ENCODE measurements around the gene CMTM2.

The CMTM2 gene

DNA sequence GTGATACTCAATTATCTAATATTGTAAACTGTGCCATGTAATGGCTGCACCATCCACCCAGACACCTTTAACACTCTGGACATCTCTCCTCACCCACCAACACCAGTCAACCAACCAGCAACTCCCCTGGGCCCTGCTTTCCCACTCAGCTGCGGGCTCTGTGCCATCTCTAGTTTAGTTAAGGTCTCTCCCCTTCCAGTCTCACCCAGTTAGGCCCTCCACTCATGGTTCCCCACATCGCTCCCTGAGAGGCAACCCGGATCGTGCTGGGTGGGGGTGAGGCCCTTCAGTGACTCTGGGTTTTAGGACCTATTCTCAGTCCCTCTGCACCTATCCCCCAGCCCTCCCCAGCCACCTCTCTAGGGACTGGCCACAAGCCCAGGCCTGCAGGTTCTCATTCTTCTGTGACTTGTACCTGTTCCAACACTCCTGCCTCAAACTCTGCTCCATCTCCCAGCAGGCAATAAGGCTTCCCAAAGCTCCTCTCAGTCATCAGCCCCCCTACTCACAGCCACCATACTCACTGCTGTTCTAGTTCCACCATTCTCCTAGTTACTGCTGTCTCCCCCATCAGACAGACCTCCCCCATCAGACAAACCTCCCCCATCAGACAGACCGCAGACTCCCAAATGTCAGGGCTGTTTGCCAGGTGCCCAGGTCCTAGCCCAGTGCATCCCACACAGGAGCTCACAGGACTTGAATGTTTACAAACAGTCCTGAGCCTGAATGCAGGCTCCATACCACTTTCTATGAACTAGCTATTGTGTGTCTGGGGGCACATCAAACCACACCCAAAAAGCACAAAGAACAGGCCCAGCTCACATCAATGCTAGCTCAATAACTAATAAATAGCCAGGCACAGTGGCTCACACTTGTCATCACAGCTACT, 31.9 kb upstream of the CMTM2 start:
- TF ChIP-seq, protein P1, sequence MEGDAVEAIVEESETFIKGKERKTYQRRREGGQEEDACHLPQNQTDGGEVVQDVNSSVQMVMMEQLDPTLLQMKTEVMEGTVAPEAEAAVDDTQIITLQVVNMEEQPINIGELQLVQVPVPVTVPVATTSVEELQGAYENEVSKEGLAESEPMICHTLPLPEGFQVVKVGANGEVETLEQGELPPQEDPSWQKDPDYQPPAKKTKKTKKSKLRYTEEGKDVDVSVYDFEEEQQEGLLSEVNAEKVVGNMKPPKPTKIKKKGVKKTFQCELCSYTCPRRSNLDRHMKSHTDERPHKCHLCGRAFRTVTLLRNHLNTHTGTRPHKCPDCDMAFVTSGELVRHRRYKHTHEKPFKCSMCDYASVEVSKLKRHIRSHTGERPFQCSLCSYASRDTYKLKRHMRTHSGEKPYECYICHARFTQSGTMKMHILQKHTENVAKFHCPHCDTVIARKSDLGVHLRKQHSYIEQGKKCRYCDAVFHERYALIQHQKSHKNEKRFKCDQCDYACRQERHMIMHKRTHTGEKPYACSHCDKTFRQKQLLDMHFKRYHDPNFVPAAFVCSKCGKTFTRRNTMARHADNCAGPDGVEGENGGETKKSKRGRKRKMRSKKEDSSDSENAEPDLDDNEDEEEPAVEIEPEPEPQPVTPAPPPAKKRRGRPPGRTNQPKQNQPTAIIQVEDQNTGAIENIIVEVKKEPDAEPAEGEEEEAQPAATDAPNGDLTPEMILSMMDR (IDR thresholded peaks at IDR 0.05; ENCODE audit: low read depth, low read length): no peak
- TF ChIP-seq, protein P2, sequence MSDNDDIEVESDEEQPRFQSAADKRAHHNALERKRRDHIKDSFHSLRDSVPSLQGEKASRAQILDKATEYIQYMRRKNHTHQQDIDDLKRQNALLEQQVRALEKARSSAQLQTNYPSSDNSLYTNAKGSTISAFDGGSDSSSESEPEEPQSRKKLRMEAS (IDR thresholded peaks at IDR 0.05; ENCODE audit: low read depth, low read length): no peak
- TF ChIP-seq MYC (IDR thresholded peaks at IDR 0.05; ENCODE audit: low read depth, low read length) (no peak), POLR2A (IDR thresholded peaks at IDR 0.05; ENCODE audit: extremely low read depth, insufficient read length) (no peak)
- no peak overlapping the region for H3K4me3 ChIP-seq (ENCODE audit: low read depth, low read length)
- no peak for DNase-seq (ENCODE audit: low read depth)

DNA sequence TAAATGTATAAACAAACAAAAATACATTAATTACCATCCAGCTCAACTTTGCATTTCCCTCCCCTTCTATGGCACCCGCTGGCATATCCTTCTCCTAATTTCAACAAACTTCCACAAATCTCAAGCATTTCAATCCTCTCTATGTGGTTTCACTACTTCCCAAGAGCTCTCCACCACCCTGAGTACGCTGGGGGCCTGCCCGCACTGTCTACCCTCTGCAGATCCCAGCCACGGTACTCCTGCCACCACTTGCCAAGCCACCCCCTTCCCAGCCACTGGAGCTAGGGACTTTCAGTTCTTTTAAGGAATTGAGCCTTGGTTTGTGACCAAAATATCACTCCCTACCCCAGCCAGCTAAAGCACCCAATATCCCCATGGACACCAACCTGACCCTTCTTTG, 31.2 kb upstream of the CMTM2 start:
- no peak overlapping the region for H3K4me3 ChIP-seq (ENCODE audit: low read depth, low read length)
- TF ChIP-seq, protein P2 (IDR thresholded peaks at IDR 0.05; ENCODE audit: low read depth, low read length): no peak
- TF ChIP-seq, protein P1 (IDR thresholded peaks at IDR 0.05; ENCODE audit: low read depth, low read length): no peak
- TF ChIP-seq MYC (IDR thresholded peaks at IDR 0.05; ENCODE audit: low read depth, low read length) (no peak), POLR2A (IDR thresholded peaks at IDR 0.05; ENCODE audit: extremely low read depth, insufficient read length) (no peak)
- DNase-seq (ENCODE audit: low read depth): no peak

DNA sequence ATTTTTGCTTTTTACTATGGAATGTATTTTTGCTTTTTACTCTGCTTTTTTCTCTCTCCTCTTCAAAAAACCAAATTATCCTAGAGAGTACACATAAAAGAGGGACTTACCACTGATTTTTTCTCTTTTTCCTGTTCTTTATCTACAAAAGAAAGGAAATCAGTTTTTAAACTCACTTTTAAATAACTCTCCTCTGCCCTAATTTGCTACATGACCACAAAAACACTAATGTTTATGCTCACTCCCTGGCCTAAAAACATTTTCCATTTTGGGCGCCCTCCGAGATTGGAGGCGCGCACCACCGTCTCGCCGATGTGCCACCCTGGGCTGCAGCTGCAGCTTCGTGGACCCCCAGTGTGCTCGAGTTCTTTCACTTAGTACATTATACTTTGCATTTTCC, 30.4 kb upstream of the CMTM2 start:
- TF ChIP-seq, protein P1 (IDR thresholded peaks at IDR 0.05; ENCODE audit: low read depth, low read length): no peak
- TF ChIP-seq MYC (IDR thresholded peaks at IDR 0.05; ENCODE audit: low read depth, low read length): no peak
- TF ChIP-seq, protein P2 (IDR thresholded peaks at IDR 0.05; ENCODE audit: low read depth, low read length): no peak
- TF ChIP-seq POLR2A (IDR thresholded peaks at IDR 0.05; ENCODE audit: extremely low read depth, insufficient read length): no peak
- DNase-seq (ENCODE audit: low read depth): no peak
- H3K4me3 ChIP-seq (ENCODE audit: low read depth, low read length): peak overlapping the region; percentile 72

DNA sequence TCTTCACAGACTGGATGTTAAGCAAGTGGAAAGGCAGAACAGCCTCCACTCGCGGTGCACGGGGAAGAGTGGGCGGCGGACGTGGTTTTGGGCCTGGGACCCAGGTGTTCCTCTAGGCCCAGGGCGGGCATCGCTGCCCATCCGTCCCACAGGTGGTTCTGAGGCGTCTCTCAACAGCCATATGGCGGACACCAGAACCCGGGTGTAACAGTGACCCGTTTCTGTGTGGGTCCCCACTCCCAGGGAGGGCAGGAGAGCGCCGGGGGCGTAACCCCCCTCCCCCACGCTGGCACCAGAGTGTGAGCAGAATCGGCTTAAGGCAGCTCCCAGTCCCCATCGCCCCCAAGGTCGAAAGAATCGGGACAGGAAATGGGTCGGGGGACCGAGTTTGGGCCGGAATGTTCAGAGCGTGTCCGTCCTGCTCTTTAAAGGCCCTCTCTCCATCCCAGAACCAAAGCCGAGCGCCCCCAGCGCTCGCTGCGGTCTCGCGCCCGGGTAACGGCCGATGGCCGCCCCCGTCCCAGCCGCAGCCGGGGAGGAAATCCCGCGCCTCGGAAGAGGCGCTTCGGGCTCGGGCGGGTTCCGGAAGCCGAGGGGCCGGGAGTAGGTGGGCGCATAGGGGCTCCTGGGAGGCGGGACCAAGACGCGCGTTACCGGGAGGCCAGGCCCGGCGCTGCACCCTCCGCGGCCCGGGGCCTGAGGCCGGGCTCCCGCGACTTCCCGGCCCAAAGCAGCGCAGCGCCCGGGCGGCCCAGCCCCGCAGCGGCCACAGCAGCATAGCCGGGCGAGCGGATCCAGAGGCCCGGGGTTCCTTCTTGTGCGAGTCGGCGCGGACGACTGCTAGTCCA, 29.8 kb upstream of the CMTM2 start, which contains the start of gene TK2:
Gene TK2 (minus strand): TSS at position 839 of the 848 bp plus-strand sequence. CDS start 61 bp downstream, at position 778.
- peak within 1 kb of the TSS; percentile 72 for H3K4me3 ChIP-seq (ENCODE audit: low read depth, low read length)
- DNase-seq (ENCODE audit: low read depth): peak; percentile 88
- TF ChIP-seq, protein P1 (IDR thresholded peaks at IDR 0.05; ENCODE audit: low read depth, low read length): peak; percentile 20
- peak; percentile 80 for TF ChIP-seq POLR2A (IDR thresholded peaks at IDR 0.05; ENCODE audit: extremely low read depth, insufficient read length)
- TF ChIP-seq MYC (IDR thresholded peaks at IDR 0.05; ENCODE audit: low read depth, low read length): 0 out of 2 replicates have a peak, but pooled peaks have one; percentile 29
- TF ChIP-seq, protein P2 (IDR thresholded peaks at IDR 0.05; ENCODE audit: low read depth, low read length): no peak

DNA sequence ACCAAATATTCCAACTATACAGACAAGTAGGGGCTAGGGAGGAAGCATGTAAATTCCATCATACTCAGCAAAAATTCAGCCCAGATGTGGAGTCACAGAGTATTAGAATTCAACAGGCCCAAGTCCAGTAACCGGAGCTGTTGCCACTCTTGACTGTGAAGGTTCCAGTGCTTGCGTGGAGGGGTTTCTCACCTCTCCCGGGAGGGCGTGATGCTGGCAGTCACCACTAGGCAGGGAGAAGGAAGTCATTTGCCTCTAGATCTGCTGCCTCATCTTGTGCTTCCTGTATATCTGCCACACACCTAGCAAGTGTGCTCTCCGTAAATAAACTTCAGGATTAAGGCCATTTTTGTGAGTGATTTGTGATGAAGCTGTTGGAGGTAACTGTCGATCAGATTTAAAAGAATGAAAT, 27.9 kb upstream of the CMTM2 start:
- peak; percentile 88 for DNase-seq (ENCODE audit: low read depth)
- no peak for TF ChIP-seq MYC (IDR thresholded peaks at IDR 0.05; ENCODE audit: low read depth, low read length)
- TF ChIP-seq, protein P1 (IDR thresholded peaks at IDR 0.05; ENCODE audit: low read depth, low read length): peak; percentile 64
- TF ChIP-seq, protein P2 (IDR thresholded peaks at IDR 0.05; ENCODE audit: low read depth, low read length): peak; percentile 26; the same call in 1 of the 2 replicates
- H3K4me3 ChIP-seq (ENCODE audit: low read depth, low read length): no peak overlapping the region

All from NB4 (cell line).